Measurements from ENCODE around the gene MMP21.

DNA sequence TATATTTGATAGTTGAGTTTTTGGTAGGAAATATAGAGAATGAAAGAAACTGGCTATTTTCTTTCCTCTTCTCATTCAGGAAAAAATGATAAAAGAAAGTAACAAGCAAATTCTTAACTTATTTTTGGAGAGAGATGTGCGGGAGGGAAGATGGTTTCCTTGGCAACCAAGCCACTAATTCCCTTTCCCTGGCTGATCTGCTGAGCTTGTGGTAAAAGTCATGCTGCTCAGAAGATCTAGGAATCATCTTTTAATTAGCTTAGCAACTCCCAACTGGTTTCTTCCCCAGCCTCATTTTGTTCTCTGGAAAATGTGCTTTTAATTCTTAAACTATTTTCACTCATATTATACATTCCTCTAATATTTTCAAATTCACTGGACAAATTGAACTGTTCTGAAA lies 35.6 kb upstream of the MMP21 start:
- TF ChIP-seq CTCF (conservative IDR thresholded peaks at IDR 0.05 in 1 of 2, IDR thresholded peaks at IDR 0.05 in 1 of 2; ENCODE audit: extremely low read depth in 1 of 2, insufficient read depth in 1 of 2, low read depth in 1 of 2, low read length in 2 of 2) (no peak), EZH2 (IDR thresholded peaks at IDR 0.05; ENCODE audit: borderline replicate concordance, low read length) (no peak)

Data from mammary epithelial cell (primary cell).